K562 (cell line): ENCODE measurements around the gene HNF4A. TPM values are rescaled to one million over a fixed set of nuclear protein-coding genes. Genes with fewer than 3 reads are reported as not detected.
A peak's percentile ranks its signal among the peaks of the same experiment; 100 is the strongest.

ENCODE experiments used
- FOXA3 ChIP-seq, 2 experiments: fragments of 450-650 bp in 1 of 2; sonication (generic) in 1 of 2; formaldehyde crosslinking; IDR thresholded peaks in 1 of 2; conservative IDR thresholded peaks in 1 of 2; 2 replicates each; pipeline versions ENCODE4 v1.4.0 to v1.8.0; 2020 to 2022; ENCODE audit warnings: mild to moderate bottlenecking in 2 of 2, missing genetic modification reagents in 1 of 2
- KDM2B ChIP-seq: fragments of 250-450 bp; sonication (Bioruptor Pico); IDR thresholded peaks from 2 replicates; pipeline ENCODE4 v1.8.0; 2021; ENCODE audit warnings: mild to moderate bottlenecking, moderate library complexity
- POU5F1 ChIP-seq: fragments of 150-350 bp; IDR thresholded peaks from 2 replicates; pipeline ENCODE4 v1.6.1; 2014; ENCODE audit warnings: borderline replicate concordance, low read length, low read depth, mild to moderate bottlenecking; ENCODE audit not compliant: partially characterized antibody
- SUPT5H ChIP-seq: fragments of 450-650 bp; IDR thresholded peaks from 2 replicates; pipeline ENCODE4 v1.6.1; 2016
- TCF7L2 ChIP-seq: fragments of 150-350 bp; IDR thresholded peaks from 2 replicates; pipeline ENCODE4 v1.6.1; 2016; ENCODE audit warnings: low read depth, mild to moderate bottlenecking, low read length, moderate library complexity
- TEAD1 ChIP-seq, 2 experiments: fragments of 450-650 bp in 1 of 2; sonication (generic) in 1 of 2; formaldehyde crosslinking; IDR thresholded peaks; 2 replicates each; pipeline versions ENCODE4 v1.4.0 to v1.8.0; 2020 to 2022; ENCODE audit warnings: mild to moderate bottlenecking in 2 of 2, missing genetic modification reagents in 1 of 2
- WHSC1 ChIP-seq: IDR thresholded peaks from one replicate; pipeline ENCODE4 v1.6.1; 2012; ENCODE audit warnings: low read length, control low read depth, inconsistent platforms
- ZNF507 ChIP-seq: conservative IDR thresholded peaks from 2 replicates; pipeline ENCODE4 v1.6.1; 2017; ENCODE audit warnings: missing genetic modification characterization, missing compliant biosample characterization
- ZNF551 ChIP-seq: fragments of 250-450 bp; sonication (Bioruptor Pico); IDR thresholded peaks from 2 replicates; pipeline ENCODE4 v1.5.0; 2021; ENCODE audit warnings: mild to moderate bottlenecking, moderate library complexity
- ZZZ3 ChIP-seq: fragments of 450-650 bp; IDR thresholded peaks from 2 replicates; pipeline ENCODE4 v1.6.1; 2016; ENCODE audit warnings: antibody characterized with exemption, mild to moderate bottlenecking, moderate library complexity
- polyA plus RNA-seq, 8 experiments: library from polyadenylated mRNA; depleted of rRNA in 4 of 8; stranded (reverse) in 5 of 8; unstranded in 3 of 8; fragments of >200 nt; fragmentation: Nextera tagmentation in 2 of 8; fragmentation: Illumina TruSeq in 1 of 8; extraction: Ambion mirVana in 2 of 8; extraction: Trizol in 1 of 8; gene quantifications; 2 replicates each; pipeline versions ENCODE4 v1.2.1 to v1.2.3, GENCODE V29; 2011 to 2014; ENCODE audit warnings: inconsistent platforms in 1 of 8, missing spikeins in 1 of 8
- total RNA-seq, 7 experiments: library from RNA; depleted of rRNA in 6 of 7; stranded (reverse); fragments of >200 nt in 6 of 7; fragmentation: Illumina TruSeq in 2 of 7; extraction: Trizol in 2 of 7; gene quantifications; 2 replicates each; pipeline versions ENCODE4 v1.2.1 to v1.2.3, GENCODE V29; 2011 to 2021; ENCODE audit warnings: low replicate concordance in 1 of 7
- TF ChIP-seq, protein P1 (sequence below): sonication (generic); formaldehyde crosslinking; IDR thresholded peaks from 2 replicates; pipeline ENCODE4 v1.8.1; 2023; ENCODE audit warnings: missing genetic modification reagents, mild to moderate bottlenecking, borderline replicate concordance
- TF ChIP-seq, protein P2 (sequence below): sonication (generic); formaldehyde crosslinking; IDR thresholded peaks from 2 replicates; pipeline ENCODE4 v1.9.0; 2022; ENCODE audit warnings: mild to moderate bottlenecking, missing genetic modification reagents
- TF ChIP-seq, protein P3 (sequence below): sonication (generic); formaldehyde crosslinking; IDR thresholded peaks from 2 replicates; pipeline ENCODE4 v1.8.1; 2023; ENCODE audit warnings: mild to moderate bottlenecking, missing genetic modification reagents, moderate library complexity
- TF ChIP-seq, protein P4 (sequence below): fragments of 450-650 bp; formaldehyde crosslinking; IDR thresholded peaks from 2 replicates; pipeline ENCODE4 v1.4.0; 2020; ENCODE audit warnings: mild to moderate bottlenecking, mixed read lengths

HNF4A gene
- total and polyA plus RNA-seq, 9 of the 15 experiments (the other 6 are each of a cell fraction or from before 2014, with no cell fraction given): 0.03 to 0.27 (median 0.08) TPM; not detected in 5

DNA sequence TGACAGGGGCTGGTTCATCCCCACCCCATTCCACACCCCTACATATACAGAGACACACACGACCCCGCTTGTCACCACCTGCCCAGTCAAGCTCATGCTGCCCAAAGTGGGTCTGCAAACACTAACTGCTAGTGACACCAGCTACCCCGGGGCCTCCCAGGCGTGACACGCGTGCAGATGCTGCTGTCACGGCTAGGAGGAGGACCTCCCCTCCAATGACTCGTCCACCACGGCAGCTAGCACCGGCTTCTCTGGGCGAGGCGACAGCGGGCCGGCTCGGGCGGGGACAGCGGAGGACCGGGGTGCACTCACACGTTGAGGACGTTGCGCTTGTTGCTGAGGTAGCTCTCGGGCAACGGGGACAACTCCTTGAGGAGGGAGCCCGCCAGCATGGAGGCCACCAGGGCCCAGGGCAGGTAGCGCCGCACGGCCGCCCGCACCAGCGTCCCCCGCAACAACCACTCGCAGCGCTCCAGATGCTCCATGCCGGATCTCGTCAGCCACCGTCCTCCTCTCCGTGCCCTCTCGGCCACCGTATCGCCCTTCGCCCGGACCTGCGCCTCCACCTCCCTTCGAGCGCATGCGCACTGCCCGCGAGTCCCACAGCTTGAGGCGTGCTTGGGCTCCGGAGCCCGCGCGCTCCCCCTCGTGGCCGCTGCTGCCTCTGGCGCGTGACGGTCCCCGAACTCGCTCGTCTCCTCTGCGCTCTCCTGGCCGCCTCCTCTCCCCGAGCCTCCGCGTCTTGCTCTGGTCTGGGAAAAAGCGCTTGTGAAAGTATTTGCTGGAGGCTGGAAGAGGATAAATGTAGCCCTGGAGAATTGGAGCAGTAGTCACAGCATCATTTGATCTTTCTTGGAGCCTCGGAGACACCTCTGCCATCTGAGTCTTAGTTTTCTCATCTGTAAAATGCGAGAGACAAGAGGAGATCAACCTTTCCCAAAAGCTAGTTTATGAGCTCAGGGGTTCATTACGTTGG lies 44.5 kb upstream of the HNF4A start, which contains the start of gene FITM2 (continued):
- TF ChIP-seq, protein P1, sequence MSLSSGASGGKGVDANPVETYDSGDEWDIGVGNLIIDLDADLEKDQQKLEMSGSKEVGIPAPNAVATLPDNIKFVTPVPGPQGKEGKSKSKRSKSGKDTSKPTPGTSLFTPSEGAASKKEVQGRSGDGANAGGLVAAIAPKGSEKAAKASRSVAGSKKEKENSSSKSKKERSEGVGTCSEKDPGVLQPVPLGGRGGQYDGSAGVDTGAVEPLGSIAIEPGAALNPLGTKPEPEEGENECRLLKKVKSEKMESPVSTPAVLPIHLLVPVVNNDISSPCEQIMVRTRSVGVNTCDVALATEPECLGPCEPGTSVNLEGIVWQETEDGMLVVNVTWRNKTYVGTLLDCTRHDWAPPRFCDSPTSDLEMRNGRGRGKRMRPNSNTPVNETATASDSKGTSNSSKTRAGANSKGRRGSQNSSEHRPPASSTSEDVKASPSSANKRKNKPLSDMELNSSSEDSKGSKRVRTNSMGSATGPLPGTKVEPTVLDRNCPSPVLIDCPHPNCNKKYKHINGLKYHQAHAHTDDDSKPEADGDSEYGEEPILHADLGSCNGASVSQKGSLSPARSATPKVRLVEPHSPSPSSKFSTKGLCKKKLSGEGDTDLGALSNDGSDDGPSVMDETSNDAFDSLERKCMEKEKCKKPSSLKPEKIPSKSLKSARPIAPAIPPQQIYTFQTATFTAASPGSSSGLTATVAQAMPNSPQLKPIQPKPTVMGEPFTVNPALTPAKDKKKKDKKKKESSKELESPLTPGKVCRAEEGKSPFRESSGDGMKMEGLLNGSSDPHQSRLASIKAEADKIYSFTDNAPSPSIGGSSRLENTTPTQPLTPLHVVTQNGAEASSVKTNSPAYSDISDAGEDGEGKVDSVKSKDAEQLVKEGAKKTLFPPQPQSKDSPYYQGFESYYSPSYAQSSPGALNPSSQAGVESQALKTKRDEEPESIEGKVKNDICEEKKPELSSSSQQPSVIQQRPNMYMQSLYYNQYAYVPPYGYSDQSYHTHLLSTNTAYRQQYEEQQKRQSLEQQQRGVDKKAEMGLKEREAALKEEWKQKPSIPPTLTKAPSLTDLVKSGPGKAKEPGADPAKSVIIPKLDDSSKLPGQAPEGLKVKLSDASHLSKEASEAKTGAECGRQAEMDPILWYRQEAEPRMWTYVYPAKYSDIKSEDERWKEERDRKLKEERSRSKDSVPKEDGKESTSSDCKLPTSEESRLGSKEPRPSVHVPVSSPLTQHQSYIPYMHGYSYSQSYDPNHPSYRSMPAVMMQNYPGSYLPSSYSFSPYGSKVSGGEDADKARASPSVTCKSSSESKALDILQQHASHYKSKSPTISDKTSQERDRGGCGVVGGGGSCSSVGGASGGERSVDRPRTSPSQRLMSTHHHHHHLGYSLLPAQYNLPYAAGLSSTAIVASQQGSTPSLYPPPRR: 0 out of 2 replicates have a peak, but pooled peaks have one; percentile 34
- TF ChIP-seq ZNF507 (tag) (no peak), TCF7L2 (no peak), ZZZ3 (no peak), WHSC1 (no peak), TEAD1 (CRISPR knock-in tag; IDR thresholded peaks at IDR 0.05) (no peak; a peak in 1 of 4 replicates), ZNF551 (no peak), KDM2B (CRISPR knock-in tag) (no peak; the same call in 1 of the 2 replicates), FOXA3 (CRISPR knock-in tag; conservative IDR thresholded peaks at IDR 0.05 in 1 of 2, IDR thresholded peaks at IDR 0.05 in 1 of 2) (peak in 1 of 2 experiments; percentile 62; a peak in 1 of 4 replicates), POU5F1 (peak; percentile 89), SUPT5H (peak; percentile 47)
- TF ChIP-seq, protein P2, sequence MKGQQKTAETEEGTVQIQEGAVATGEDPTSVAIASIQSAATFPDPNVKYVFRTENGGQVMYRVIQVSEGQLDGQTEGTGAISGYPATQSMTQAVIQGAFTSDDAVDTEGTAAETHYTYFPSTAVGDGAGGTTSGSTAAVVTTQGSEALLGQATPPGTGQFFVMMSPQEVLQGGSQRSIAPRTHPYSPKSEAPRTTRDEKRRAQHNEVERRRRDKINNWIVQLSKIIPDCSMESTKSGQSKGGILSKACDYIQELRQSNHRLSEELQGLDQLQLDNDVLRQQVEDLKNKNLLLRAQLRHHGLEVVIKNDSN (CRISPR knock-in tag): peak; percentile 65
- TF ChIP-seq, protein P3, sequence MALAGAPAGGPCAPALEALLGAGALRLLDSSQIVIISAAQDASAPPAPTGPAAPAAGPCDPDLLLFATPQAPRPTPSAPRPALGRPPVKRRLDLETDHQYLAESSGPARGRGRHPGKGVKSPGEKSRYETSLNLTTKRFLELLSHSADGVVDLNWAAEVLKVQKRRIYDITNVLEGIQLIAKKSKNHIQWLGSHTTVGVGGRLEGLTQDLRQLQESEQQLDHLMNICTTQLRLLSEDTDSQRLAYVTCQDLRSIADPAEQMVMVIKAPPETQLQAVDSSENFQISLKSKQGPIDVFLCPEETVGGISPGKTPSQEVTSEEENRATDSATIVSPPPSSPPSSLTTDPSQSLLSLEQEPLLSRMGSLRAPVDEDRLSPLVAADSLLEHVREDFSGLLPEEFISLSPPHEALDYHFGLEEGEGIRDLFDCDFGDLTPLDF (CRISPR knock-in tag): no peak
- TF ChIP-seq, protein P4, sequence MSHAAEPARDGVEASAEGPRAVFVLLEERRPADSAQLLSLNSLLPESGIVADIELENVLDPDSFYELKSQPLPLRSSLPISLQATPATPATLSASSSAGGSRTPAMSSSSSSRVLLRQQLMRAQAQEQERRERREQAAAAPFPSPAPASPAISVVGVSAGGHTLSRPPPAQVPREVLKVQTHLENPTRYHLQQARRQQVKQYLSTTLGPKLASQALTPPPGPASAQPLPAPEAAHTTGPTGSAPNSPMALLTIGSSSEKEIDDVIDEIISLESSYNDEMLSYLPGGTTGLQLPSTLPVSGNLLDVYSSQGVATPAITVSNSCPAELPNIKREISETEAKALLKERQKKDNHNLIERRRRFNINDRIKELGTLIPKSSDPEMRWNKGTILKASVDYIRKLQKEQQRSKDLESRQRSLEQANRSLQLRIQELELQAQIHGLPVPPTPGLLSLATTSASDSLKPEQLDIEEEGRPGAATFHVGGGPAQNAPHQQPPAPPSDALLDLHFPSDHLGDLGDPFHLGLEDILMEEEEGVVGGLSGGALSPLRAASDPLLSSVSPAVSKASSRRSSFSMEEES (CRISPR knock-in tag): no peak
